Tibial artery (tissue), 4 donors: ENCODE data around the gene ANKRD50.

ENCODE experiments used
- DNase-seq, 2 donors: peaks; one replicate each; pipeline ENCODE4 v3.0.0-alpha.2; 2019
- H3K27ac ChIP-seq, 2 donors: fragments of 200-600 bp; sonication (generic) in 1 of 2; 1 replicate in 1 of 2; 2 replicates in 1 of 2; pipeline ENCODE4 v1.5.1; 2018 to 2019; ENCODE audit warnings: mild to moderate bottlenecking in 1 of 2
- H3K27me3 ChIP-seq, 2 donors: fragments of 200-600 bp; sonication (generic) in 1 of 2; one replicate each; pipeline versions ENCODE4 v1.5.1 to v1.6.0; 2016 to 2019
- H3K36me3 ChIP-seq, 3 donors: fragments of 200-600 bp; sonication (generic) in 2 of 3; one replicate each; pipeline ENCODE4 v1.5.1; 2016 to 2019; ENCODE audit warnings: mild to moderate bottlenecking in 2 of 3
- H3K4me1 ChIP-seq, 4 donors: fragments of 200-600 bp; sonication (generic) in 2 of 4; 1 replicate in 3 of 4; 2 replicates in 1 of 4; pipeline ENCODE4 v1.5.1; 2016 to 2019
- H3K4me3 ChIP-seq, 2 donors: fragments of 200-600 bp; sonication (generic) in 1 of 2; 1 replicate in 1 of 2; 2 replicates in 1 of 2; pipeline ENCODE4 v1.5.1; 2018 to 2019; ENCODE audit warnings: mild to moderate bottlenecking in 2 of 2
- H3K9me3 ChIP-seq, 3 donors: fragments of 200-600 bp; sonication (generic) in 1 of 3; one replicate each; pipeline ENCODE4 v1.5.1; 2016 to 2019
- CTCF ChIP-seq, 2 experiments: fragments of 200-600 bp in 1 of 2; fragments of 450-650 bp in 1 of 2; IDR thresholded peaks; one replicate each; pipeline ENCODE4 v1.5.1; 2017 to 2019; ENCODE audit warnings: antibody characterized with exemption in 2 of 2, mild to moderate bottlenecking in 1 of 2, moderate library complexity in 1 of 2
- intact Hi-C: fragments of 100-400 bp; cut with DNase I; formaldehyde crosslinking; loops from one replicate; pipeline ENCODE4 v1.15.0; 2023; ENCODE audit warnings: low total_unique reads

Gene ANKRD50

GRCh38 chr4:124633285-124633941 is 79.1 kb downstream of the ANKRD50 start:
- no peak overlapping the region for H3K27ac ChIP-seq
- no peaks in the 10 kb centered on the region for H3K9me3 ChIP-seq
- H3K4me1 ChIP-seq = no peaks in the 10 kb centered on the region
- DNase-seq = no peak
- TF ChIP-seq CTCF (IDR thresholded peaks at IDR 0.05) = no peak
- H3K27me3 ChIP-seq = no peaks in the 10 kb centered on the region
- intact Hi-C loops = no loop called here
- H3K4me3 ChIP-seq = no peak overlapping the region
- peaks cover 0 to 5% (median 0%) of the 10 kb centered on the region in 3 donors for H3K36me3 ChIP-seq

- intact Hi-C loops = no loop called here
- no peak for DNase-seq
- no peak overlapping the region for H3K27ac ChIP-seq
- no peaks in the 10 kb centered on the region for H3K27me3 ChIP-seq
- no peak overlapping the region for H3K4me3 ChIP-seq
- TF ChIP-seq CTCF (IDR thresholded peaks at IDR 0.05) = no peak
- no peaks in the 10 kb centered on the region for H3K4me1 ChIP-seq
- H3K9me3 ChIP-seq = no peaks in the 10 kb centered on the region
- H3K36me3 ChIP-seq = peaks cover 0 to 3% (median 0%) of the 10 kb centered on the region in 3 donors
Measured at GRCh38 chr4:124632439-124632838, 80.1 kb downstream of the ANKRD50 start.

GRCh38 chr4:124631760-124632159 is 80.8 kb downstream of the ANKRD50 start:
- DNase-seq = peak in 1 of 2 donors; percentile 29
- Histone ChIP-seq H3K27ac (no peak overlapping the region), H3K9me3 (no peaks in the 10 kb centered on the region)

GRCh38 chr4:124629681-124630080 is 82.9 kb downstream of the ANKRD50 start:
- no peak overlapping the region for H3K27ac ChIP-seq
- no peaks in the 10 kb centered on the region for H3K27me3 ChIP-seq
- peaks cover 0 to 5% (median 0%) of the 10 kb centered on the region in 3 donors for H3K36me3 ChIP-seq
- intact Hi-C loops = no loop called here
- no peaks in the 10 kb centered on the region for H3K9me3 ChIP-seq
- no peaks in the 10 kb centered on the region for H3K4me1 ChIP-seq
- no peak for DNase-seq
- TF ChIP-seq CTCF (IDR thresholded peaks at IDR 0.05) = no peak
- H3K4me3 ChIP-seq = no peak overlapping the region

More at GRCh38 chr4:124631760-124632159, 80.8 kb downstream of the ANKRD50 start:
- H3K4me1 ChIP-seq = no peaks in the 10 kb centered on the region
- no peaks in the 10 kb centered on the region for H3K27me3 ChIP-seq
- no peak overlapping the region for H3K4me3 ChIP-seq
- no peaks in the 10 kb centered on the region for H3K36me3 ChIP-seq
- intact Hi-C loops = no loop called here
- no peak for TF ChIP-seq CTCF (IDR thresholded peaks at IDR 0.05)
